Smooth muscle cell (in vitro differentiated cells): ENCODE data around the gene GET4. TPM values are rescaled to one million over a fixed set of nuclear protein-coding genes. Genes with fewer than 3 reads are reported as not detected.
A peak's percentile ranks its signal among the peaks of the same experiment; 100 is the strongest.

Experiments used
- DNase-seq: peaks from one replicate; lab custom pipeline; 2025; ENCODE audit not compliant: unreplicated experiment; lab: John Stamatoyannopoulos, UW
- H2AFZ ChIP-seq: fragments of 200-600 bp; sonication (generic); 2 replicates; pipeline ENCODE4 v1.6.0; 2016; ENCODE audit warnings: antibody characterized with exemption, low read depth, mild to moderate bottlenecking
- H3F3A ChIP-seq: fragments of 200-600 bp; sonication (generic); 2 replicates; pipeline ENCODE4 v1.6.0; 2017; ENCODE audit warnings: antibody characterized with exemption, low read depth
- H3K27ac ChIP-seq: fragments of 200-600 bp; sonication (generic); 2 replicates; pipeline ENCODE4 v1.5.1; 2016; ENCODE audit warnings: low read depth, mild to moderate bottlenecking
- H3K27me3 ChIP-seq: fragments of 200-600 bp; sonication (generic); 2 replicates; pipeline ENCODE4 v1.6.1; 2016; ENCODE audit warnings: low read depth, mild to moderate bottlenecking
- H3K36me3 ChIP-seq: fragments of 200-600 bp; sonication (generic); 2 replicates; pipeline ENCODE4 v1.5.1; 2016; ENCODE audit warnings: low read depth
- H3K4me1 ChIP-seq: fragments of 200-600 bp; sonication (generic); 2 replicates; pipeline ENCODE4 v1.5.1; 2016; ENCODE audit warnings: low read depth
- H3K4me2 ChIP-seq: fragments of 200-600 bp; sonication (generic); 2 replicates; pipeline ENCODE4 v1.6.0; 2016; ENCODE audit warnings: mild to moderate bottlenecking
- H3K4me3 ChIP-seq: fragments of 200-600 bp; sonication (generic); 2 replicates; pipeline ENCODE4 v1.5.1; 2016; ENCODE audit warnings: mild to moderate bottlenecking
- H3K79me2 ChIP-seq: fragments of 200-600 bp; sonication (generic); 2 replicates; pipeline ENCODE4 v1.6.0; 2016; ENCODE audit warnings: low read depth, mild to moderate bottlenecking
- H3K9ac ChIP-seq: fragments of 200-600 bp; sonication (generic); 2 replicates; pipeline ENCODE4 v1.6.0; 2016; ENCODE audit warnings: low read depth
- H3K9me3 ChIP-seq: fragments of 200-600 bp; sonication (generic); replicated peaks from 2 replicates; pipeline ENCODE4 v1.5.1; 2016; ENCODE audit warnings: low read depth
- H4K20me1 ChIP-seq: fragments of 200-600 bp; sonication (generic); 2 replicates; pipeline ENCODE4 v1.6.0; 2016; ENCODE audit warnings: low read depth
- WGBS: methylation state at CpG from one replicate; pipeline ENCODE4 v1.1.7; 2016; ENCODE audit warnings: low lambda C conversion rate; 5-methylcytosine and 5-hydroxymethylcytosine counted together
- polyA plus RNA-seq: library from polyadenylated mRNA; unstranded; fragments of >200 nt; fragmentation: Nextera tagmentation; extraction: Ambion mirVana; gene quantifications from 2 replicates; pipeline ENCODE4 v1.2.1, GENCODE V29; 2016
- total RNA-seq: library from RNA; depleted of rRNA; stranded (reverse); fragments of >200 nt; gene quantifications from 2 replicates; pipeline ENCODE4 v1.2.3, GENCODE V29; 2014
- TF ChIP-seq, protein P1 (sequence below): fragments of 200-600 bp; sonication (generic); IDR thresholded peaks from 2 replicates; pipeline ENCODE4 v1.5.1; 2017; ENCODE audit warnings: borderline replicate concordance, mild to moderate bottlenecking, antibody characterized with exemption; ENCODE audit not compliant: insufficient read depth, poor library complexity, severe bottlenecking

GET4 gene
- total and polyA plus RNA-seq, 2 experiments from 2014 or later = 26.3 to 39.9 TPM

DNA sequence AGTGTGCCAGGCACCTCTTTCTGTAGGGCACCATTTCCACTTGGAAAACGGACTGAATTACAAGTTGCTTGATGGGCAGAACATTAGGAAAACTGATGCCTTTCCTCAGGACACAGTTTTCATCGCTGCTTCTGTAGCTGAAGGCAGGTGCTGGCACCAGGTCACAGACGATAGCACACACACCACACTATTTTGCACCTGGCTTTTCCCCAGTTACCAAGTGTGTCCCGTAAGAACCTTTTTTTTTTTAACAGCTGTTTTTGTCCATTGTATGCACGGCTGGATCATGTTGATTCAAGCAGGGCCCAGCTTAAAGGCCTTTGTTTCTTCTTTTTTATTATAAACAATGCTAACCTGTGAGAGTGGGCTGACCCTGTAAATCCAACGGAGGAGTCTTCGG lies 1.3 kb upstream of the GET4 start:
- Histone ChIP-seq H3K27ac (peak overlapping the region; percentile 78), H3K9ac (no peak overlapping the region), H3K4me2 (no peak overlapping the region)

GRCh38 chr7:875476-876076 lies 778 bp upstream of the GET4 start:
- no peak for DNase-seq
- TF ChIP-seq, protein P1, sequence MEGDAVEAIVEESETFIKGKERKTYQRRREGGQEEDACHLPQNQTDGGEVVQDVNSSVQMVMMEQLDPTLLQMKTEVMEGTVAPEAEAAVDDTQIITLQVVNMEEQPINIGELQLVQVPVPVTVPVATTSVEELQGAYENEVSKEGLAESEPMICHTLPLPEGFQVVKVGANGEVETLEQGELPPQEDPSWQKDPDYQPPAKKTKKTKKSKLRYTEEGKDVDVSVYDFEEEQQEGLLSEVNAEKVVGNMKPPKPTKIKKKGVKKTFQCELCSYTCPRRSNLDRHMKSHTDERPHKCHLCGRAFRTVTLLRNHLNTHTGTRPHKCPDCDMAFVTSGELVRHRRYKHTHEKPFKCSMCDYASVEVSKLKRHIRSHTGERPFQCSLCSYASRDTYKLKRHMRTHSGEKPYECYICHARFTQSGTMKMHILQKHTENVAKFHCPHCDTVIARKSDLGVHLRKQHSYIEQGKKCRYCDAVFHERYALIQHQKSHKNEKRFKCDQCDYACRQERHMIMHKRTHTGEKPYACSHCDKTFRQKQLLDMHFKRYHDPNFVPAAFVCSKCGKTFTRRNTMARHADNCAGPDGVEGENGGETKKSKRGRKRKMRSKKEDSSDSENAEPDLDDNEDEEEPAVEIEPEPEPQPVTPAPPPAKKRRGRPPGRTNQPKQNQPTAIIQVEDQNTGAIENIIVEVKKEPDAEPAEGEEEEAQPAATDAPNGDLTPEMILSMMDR = no peak
- 97% methylated on average over 27 of the region's 27 CpGs for WGBS
- Histone ChIP-seq H3K9ac (peak overlapping the region; percentile 60), H3K36me3 (no peaks in the 10 kb centered on the region), H3K27ac (peak overlapping the region; percentile 78), H3K4me2 (peak overlapping the region; percentile 84), H3F3A (peaks cover 33% of the 10 kb centered on the region), H2AFZ (no peak overlapping the region), H3K9me3 (no peaks in the 10 kb centered on the region), H3K27me3 (no peaks in the 10 kb centered on the region), H4K20me1 (peaks cover 29% of the 10 kb centered on the region), H3K4me1 (peaks cover 7% of the 10 kb centered on the region), H3K79me2 (peaks cover 33% of the 10 kb centered on the region), H3K4me3 (peak overlapping the region; percentile 49)

More for the DNA sequence above, 1.3 kb upstream of the GET4 start:
- Histone ChIP-seq H2AFZ (no peak overlapping the region), H3K4me1 (peaks cover 7% of the 10 kb centered on the region), H3K27me3 (no peaks in the 10 kb centered on the region), H3K4me3 (no peak overlapping the region), H3K9me3 (no peaks in the 10 kb centered on the region), H3K79me2 (peaks cover 28% of the 10 kb centered on the region), H4K20me1 (peaks cover 23% of the 10 kb centered on the region), H3K36me3 (no peaks in the 10 kb centered on the region), H3F3A (peaks cover 33% of the 10 kb centered on the region)
- TF ChIP-seq, protein P1 = no peak
- no peak for DNase-seq
- WGBS = 94% methylated on average over 7 of the region's 7 CpGs

DNA sequence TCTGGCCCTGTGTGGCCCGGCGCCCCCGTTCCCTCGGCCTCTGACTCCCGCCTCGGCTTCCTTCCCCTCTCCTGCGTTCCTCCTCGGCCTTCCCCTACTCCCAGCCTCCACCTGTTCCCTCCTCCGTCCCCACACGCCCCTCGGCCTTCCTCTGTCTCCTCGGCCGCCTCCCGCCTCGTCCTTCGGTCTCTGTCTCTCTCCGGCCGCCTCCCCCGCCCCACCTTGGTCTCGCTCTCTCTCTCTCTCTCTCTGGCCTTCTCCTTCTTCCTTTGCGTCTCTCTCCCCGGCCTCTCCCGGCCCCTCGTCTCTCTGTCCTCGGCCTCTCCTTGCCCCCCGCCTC lies 588 bp downstream of the GET4 start:
- Histone ChIP-seq H3K4me2 (peak overlapping the region; percentile 87), H2AFZ (no peak overlapping the region), H4K20me1 (peaks cover 41% of the 10 kb centered on the region), H3F3A (peaks cover 33% of the 10 kb centered on the region), H3K9me3 (no peaks in the 10 kb centered on the region), H3K4me3 (peak overlapping the region; percentile 84), H3K27ac (peak overlapping the region; percentile 60), H3K36me3 (no peaks in the 10 kb centered on the region), H3K27me3 (no peaks in the 10 kb centered on the region), H3K79me2 (peaks cover 46% of the 10 kb centered on the region), H3K9ac (peak overlapping the region; percentile 88), H3K4me1 (peaks cover 7% of the 10 kb centered on the region)
- peak; percentile 44 for DNase-seq
- WGBS = 13% methylated on average over 4 of the region's 26 CpGs
- TF ChIP-seq, protein P1 = no peak
